Body of pancreas (tissue), 4 donors: ENCODE data around the gene LENG1.
"Not testable (repeated sequence)": the region's sequence is repeated elsewhere in the genome, so short reads cannot be mapped to it uniquely, and the experiment has no call there.

Experiments used
- POLR2A ChIP-seq, 3 donors: fragments of 450-650 bp; IDR thresholded peaks; one replicate each; pipeline ENCODE4 v1.6.1; 2016; ENCODE audit warnings: antibody characterized with exemption in 3 of 3, mild to moderate bottlenecking in 2 of 3
- TF ChIP-seq, protein P1 (sequence below), 7 experiments: fragments of 450-650 bp in 4 of 7; fragments of 200-600 bp in 3 of 7; sonication (generic) in 3 of 7; IDR thresholded peaks; one replicate each; pipeline ENCODE4 v1.5.1; 2016 to 2019; ENCODE audit warnings: antibody characterized with exemption in 7 of 7

DNA sequence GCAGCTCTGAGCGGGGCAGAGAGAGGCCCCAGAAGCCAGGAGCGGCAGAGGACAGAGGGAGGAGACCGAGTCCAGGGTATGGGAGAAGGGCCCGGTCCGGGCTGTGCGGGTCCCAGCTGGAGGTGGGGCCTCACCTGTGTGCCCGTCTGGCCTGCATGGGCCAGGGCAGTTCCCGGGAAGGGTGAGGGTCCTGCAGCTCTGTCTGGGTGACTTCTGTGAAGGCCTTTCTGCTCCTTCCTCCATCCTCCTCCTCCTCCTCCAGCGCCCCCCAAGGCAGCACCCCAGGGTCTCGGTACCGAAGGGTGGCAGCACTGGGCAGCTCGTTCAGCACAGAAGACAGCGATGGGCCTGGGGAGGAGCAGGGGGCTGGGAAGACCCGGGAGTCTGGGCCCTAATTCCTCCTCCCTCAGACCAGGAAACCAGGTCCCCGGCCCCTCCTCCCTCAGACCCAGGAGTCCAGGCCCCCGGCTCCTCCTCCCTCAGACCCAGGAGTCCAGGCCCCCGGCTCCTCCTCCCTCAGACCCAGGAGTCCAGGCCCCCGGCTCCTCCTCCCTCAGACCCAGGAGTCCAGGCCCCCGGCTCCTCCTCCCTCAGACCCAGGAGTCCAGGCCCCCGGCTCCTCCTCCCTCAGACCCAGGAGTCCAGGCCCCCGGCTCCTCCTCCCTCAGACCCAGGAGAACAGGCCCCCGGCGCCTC is 12.4 kb upstream of the LENG1 start:
- TF ChIP-seq, protein P1, sequence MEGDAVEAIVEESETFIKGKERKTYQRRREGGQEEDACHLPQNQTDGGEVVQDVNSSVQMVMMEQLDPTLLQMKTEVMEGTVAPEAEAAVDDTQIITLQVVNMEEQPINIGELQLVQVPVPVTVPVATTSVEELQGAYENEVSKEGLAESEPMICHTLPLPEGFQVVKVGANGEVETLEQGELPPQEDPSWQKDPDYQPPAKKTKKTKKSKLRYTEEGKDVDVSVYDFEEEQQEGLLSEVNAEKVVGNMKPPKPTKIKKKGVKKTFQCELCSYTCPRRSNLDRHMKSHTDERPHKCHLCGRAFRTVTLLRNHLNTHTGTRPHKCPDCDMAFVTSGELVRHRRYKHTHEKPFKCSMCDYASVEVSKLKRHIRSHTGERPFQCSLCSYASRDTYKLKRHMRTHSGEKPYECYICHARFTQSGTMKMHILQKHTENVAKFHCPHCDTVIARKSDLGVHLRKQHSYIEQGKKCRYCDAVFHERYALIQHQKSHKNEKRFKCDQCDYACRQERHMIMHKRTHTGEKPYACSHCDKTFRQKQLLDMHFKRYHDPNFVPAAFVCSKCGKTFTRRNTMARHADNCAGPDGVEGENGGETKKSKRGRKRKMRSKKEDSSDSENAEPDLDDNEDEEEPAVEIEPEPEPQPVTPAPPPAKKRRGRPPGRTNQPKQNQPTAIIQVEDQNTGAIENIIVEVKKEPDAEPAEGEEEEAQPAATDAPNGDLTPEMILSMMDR (IDR thresholded peaks at IDR 0.05) = not testable (repeated sequence)
- not testable (repeated sequence) for TF ChIP-seq POLR2A (IDR thresholded peaks at IDR 0.05)
